Transverse colon (tissue), 4 donors: ENCODE data around the gene PEDS1.

Experiments used
- CTCF ChIP-seq, 5 experiments: fragments of 200-600 bp in 3 of 5; fragments of 450-650 bp in 2 of 5; sonication (generic) in 3 of 5; IDR thresholded peaks; 1 replicate in 2 of 5; 2 replicates in 3 of 5; pipeline ENCODE4 v1.5.1; 2016 to 2017; ENCODE audit warnings: antibody characterized with exemption in 5 of 5, inconsistent platforms in 3 of 5, mild to moderate bottlenecking in 2 of 5, moderate library complexity in 1 of 5
- POLR2AphosphoS5 ChIP-seq, 3 donors: sonication (generic); formaldehyde crosslinking; IDR thresholded peaks; one replicate each; pipeline ENCODE4 v1.6.1; 2016; ENCODE audit warnings: antibody characterized with exemption in 3 of 3

- TF ChIP-seq CTCF (IDR thresholded peaks at IDR 0.05) = no peak
- peak in 1 of 3 donors; percentile 38 for TF ChIP-seq POLR2AphosphoS5 (IDR thresholded peaks at IDR 0.05)
These were observed 44.1 kb upstream of the PEDS1 start for GRCh38 chr20:50197463-50198179.
